Caco-2 (cell line): ENCODE results near the gene TPST2. TPM values are rescaled to one million over a fixed set of nuclear protein-coding genes. Genes with fewer than 3 reads are reported as not detected.

ENCODE experiments used
- BruUV-seq: library from RNA; stranded (reverse); fragments of 400-500 nt; replicated peaks from 2 replicates; lab custom pipeline; 2021; lab: Mats Ljungman, UMichigan
- CTCF ChIA-PET: fragments of 300-600 bp; sonication (Branson Sonifier 250); formaldehyde crosslinking; loops from one replicate; lab custom pipeline; 2022; ENCODE audit warnings: antibody characterized with exemption; lab: Charles Lee
- POLR2A ChIA-PET: fragments of 300-600 bp; sonication (Branson Sonifier 250); formaldehyde crosslinking; loops from one replicate; lab custom pipeline; 2022; ENCODE audit warnings: antibody characterized with exemption; lab: Charles Lee
- DNase-seq, 2 experiments: peaks; one replicate each; pipeline versions ENCODE4 v3.0.0 to v3.0.0-alpha.2; 2020 to 2022
- H3K27me3 ChIP-seq: replicated peaks from 2 replicates; pipeline ENCODE4 v1.6.0; 2011; ENCODE audit warnings: low read length; ENCODE audit not compliant: control insufficient read depth, insufficient read depth
- H3K36me3 ChIP-seq: 2 replicates; pipeline ENCODE4 v1.5.1; 2011; ENCODE audit warnings: low read length; ENCODE audit not compliant: control insufficient read depth, insufficient read depth
- H3K4me1 ChIP-seq: fragments of 250-450 bp; sonication (Bioruptor Pico); 2 replicates; pipeline ENCODE4 v1.5.1; 2020; ENCODE audit warnings: mild to moderate bottlenecking
- H3K4me3 ChIP-seq: 2 replicates; pipeline ENCODE4 v1.5.1; 2011; ENCODE audit warnings: low read depth, mild to moderate bottlenecking, control low read depth, low read length
- H3K9me3 ChIP-seq: fragments of 250-450 bp; sonication (Bioruptor Pico); 2 replicates; pipeline ENCODE4 v1.5.1; 2020; ENCODE audit warnings: mild to moderate bottlenecking, moderate library complexity
- H3K27ac Mint-ChIP-seq: one replicate; pipeline ENCODE4 v1.8.0; 2022; ENCODE audit warnings: mixed read lengths; ENCODE audit not compliant: unreplicated experiment
- H3K27me3 Mint-ChIP-seq: one replicate; pipeline ENCODE4 v1.8.0; 2022; ENCODE audit warnings: mixed read lengths; ENCODE audit not compliant: insufficient read depth, unreplicated experiment
- H3K36me3 Mint-ChIP-seq: one replicate; pipeline ENCODE4 v1.8.0; 2022; ENCODE audit warnings: mild to moderate bottlenecking, mixed read lengths; ENCODE audit not compliant: insufficient read depth, unreplicated experiment
- H3K4me1 Mint-ChIP-seq: one replicate; pipeline ENCODE4 v1.8.0; 2022; ENCODE audit warnings: low read depth, mixed read lengths; ENCODE audit not compliant: unreplicated experiment
- H3K4me3 Mint-ChIP-seq: one replicate; pipeline ENCODE4 v1.8.0; 2022; ENCODE audit warnings: mild to moderate bottlenecking, moderate library complexity, mixed read lengths; ENCODE audit not compliant: unreplicated experiment
- H3K9me3 Mint-ChIP-seq: one replicate; pipeline ENCODE4 v1.8.0; 2022; ENCODE audit warnings: mixed read lengths; ENCODE audit not compliant: unreplicated experiment
- intact Hi-C: fragments of 100-400 bp; cut with micrococcal nuclease; formaldehyde crosslinking; loops from one replicate; pipeline ENCODE4 v1.10.0; 2022; ENCODE audit not compliant: unreplicated experiment
- total RNA-seq: library from RNA; stranded (reverse); gene quantifications from 2 replicates; pipeline ENCODE4 v1.2.3, GENCODE V29; 2022
- TF ChIP-seq, protein P1 (sequence below), 2 experiments: fragments of 200-600 bp in 1 of 2; IDR thresholded peaks; 1 replicate in 1 of 2; 2 replicates in 1 of 2; pipeline versions ENCODE4 v1.5.1 to v1.8.0; 2011 to 2022; ENCODE audit warnings: antibody characterized with exemption in 1 of 2, control low read depth in 1 of 2, inconsistent platforms in 1 of 2, low read depth in 1 of 2, low read length in 1 of 2, mild to moderate bottlenecking in 1 of 2, moderate library complexity in 1 of 2; ENCODE audit not compliant: insufficient read depth in 1 of 2, severe bottlenecking in 1 of 2, unreplicated experiment in 1 of 2

Gene TPST2
- total RNA-seq, 1 experiment from 2014 or later = 9.5 TPM

- Mint-ChIP-seq H3K27ac (no peak overlapping the region), H3K36me3 (peaks cover 86% of the 10 kb centered on the region), H3K4me1 (no peaks in the 10 kb centered on the region), H3K9me3 (no peaks in the 10 kb centered on the region), H3K4me3 (no peak overlapping the region), H3K27me3 (no peaks in the 10 kb centered on the region)
- ChIA-PET CTCF (no interaction called here), POLR2A (no interaction called here)
- Histone ChIP-seq H3K36me3 (no peaks in the 10 kb centered on the region; the same call in 1 of the 2 replicates), H3K9me3 (no peaks in the 10 kb centered on the region), H3K27me3 (no peaks in the 10 kb centered on the region), H3K4me1 (no peaks in the 10 kb centered on the region), H3K4me3 (no peak overlapping the region)
- intact Hi-C loops = no loop called here
- TF ChIP-seq, protein P1, sequence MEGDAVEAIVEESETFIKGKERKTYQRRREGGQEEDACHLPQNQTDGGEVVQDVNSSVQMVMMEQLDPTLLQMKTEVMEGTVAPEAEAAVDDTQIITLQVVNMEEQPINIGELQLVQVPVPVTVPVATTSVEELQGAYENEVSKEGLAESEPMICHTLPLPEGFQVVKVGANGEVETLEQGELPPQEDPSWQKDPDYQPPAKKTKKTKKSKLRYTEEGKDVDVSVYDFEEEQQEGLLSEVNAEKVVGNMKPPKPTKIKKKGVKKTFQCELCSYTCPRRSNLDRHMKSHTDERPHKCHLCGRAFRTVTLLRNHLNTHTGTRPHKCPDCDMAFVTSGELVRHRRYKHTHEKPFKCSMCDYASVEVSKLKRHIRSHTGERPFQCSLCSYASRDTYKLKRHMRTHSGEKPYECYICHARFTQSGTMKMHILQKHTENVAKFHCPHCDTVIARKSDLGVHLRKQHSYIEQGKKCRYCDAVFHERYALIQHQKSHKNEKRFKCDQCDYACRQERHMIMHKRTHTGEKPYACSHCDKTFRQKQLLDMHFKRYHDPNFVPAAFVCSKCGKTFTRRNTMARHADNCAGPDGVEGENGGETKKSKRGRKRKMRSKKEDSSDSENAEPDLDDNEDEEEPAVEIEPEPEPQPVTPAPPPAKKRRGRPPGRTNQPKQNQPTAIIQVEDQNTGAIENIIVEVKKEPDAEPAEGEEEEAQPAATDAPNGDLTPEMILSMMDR (IDR thresholded peaks at IDR 0.05; ENCODE audit: insufficient read depth in 1 of 2, low read depth in 1 of 2, low read length in 1 of 2, severe bottlenecking in 1 of 2, unreplicated experiment in 1 of 2) = no peak
- BruUV-seq = no TSS peak
- DNase-seq = no peak
Measured at GRCh38 chr22:26494506-26494905, 95.4 kb downstream of the TPST2 start.

- no peaks in the 10 kb centered on the region for H3K4me1 ChIP-seq
- Mint-ChIP-seq H3K27me3 (no peaks in the 10 kb centered on the region), H3K27ac (no peak overlapping the region), H3K9me3 (no peaks in the 10 kb centered on the region), H3K4me1 (no peaks in the 10 kb centered on the region), H3K36me3 (peaks cover 88% of the 10 kb centered on the region), H3K4me3 (no peak overlapping the region)
- no peaks in the 10 kb centered on the region for H3K27me3 ChIP-seq
- no peaks in the 10 kb centered on the region; the same call in 1 of the 2 replicates for H3K36me3 ChIP-seq
- ChIA-PET CTCF (no interaction called here), POLR2A (no interaction called here)
- no peaks in the 10 kb centered on the region for H3K9me3 ChIP-seq
- no peak for DNase-seq
- intact Hi-C loops = no loop called here
- H3K4me3 ChIP-seq = no peak overlapping the region
- no TSS peak for BruUV-seq
- TF ChIP-seq, protein P1 (IDR thresholded peaks at IDR 0.05; ENCODE audit: insufficient read depth in 1 of 2, low read depth in 1 of 2, low read length in 1 of 2, severe bottlenecking in 1 of 2, unreplicated experiment in 1 of 2) = no peak
Measured at GRCh38 chr22:26492220-26492619, 97.7 kb downstream of the TPST2 start.

GRCh38 chr22:26489447-26490036 lies 100.4 kb downstream of the TPST2 start:
- TF ChIP-seq, protein P1 (IDR thresholded peaks at IDR 0.05; ENCODE audit: insufficient read depth in 1 of 2, low read depth in 1 of 2, low read length in 1 of 2, severe bottlenecking in 1 of 2, unreplicated experiment in 1 of 2) = no peak
- intact Hi-C loops = no loop called here
- no peak for DNase-seq
- Histone ChIP-seq H3K4me3 (no peak overlapping the region), H3K9me3 (no peaks in the 10 kb centered on the region), H3K27me3 (no peaks in the 10 kb centered on the region), H3K36me3 (no peaks in the 10 kb centered on the region), H3K4me1 (no peaks in the 10 kb centered on the region)
- H3K27ac Mint-ChIP-seq = no peak overlapping the region
- H3K4me1 Mint-ChIP-seq = no peaks in the 10 kb centered on the region
- no peak overlapping the region for H3K4me3 Mint-ChIP-seq
- H3K36me3 Mint-ChIP-seq = peaks cover 62% of the 10 kb centered on the region
- ChIA-PET CTCF (no interaction called here), POLR2A (no interaction called here)
- H3K27me3 Mint-ChIP-seq = no peaks in the 10 kb centered on the region
- no peaks in the 10 kb centered on the region for H3K9me3 Mint-ChIP-seq
- no TSS peak for BruUV-seq
